ENCODE measurements around the gene SMG6.

DNA sequence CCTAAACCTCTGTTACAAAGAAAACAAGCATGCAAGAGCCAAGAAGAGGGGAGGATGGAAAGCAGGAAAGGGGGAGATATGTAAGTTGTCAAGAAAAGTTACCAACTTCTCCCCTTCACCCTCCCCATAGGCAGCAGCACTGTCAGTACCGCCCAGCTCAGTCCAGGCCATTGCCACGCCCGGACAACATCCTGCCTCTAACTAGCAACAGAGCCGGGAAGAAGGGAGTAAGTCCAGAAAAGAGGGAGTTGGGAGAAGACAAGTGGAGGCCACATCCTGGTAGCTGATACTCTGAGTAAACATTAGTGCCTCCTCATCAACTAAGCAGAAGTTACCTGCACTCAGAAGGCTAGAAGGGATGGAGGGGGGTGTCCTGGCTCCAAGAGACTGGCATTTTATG lies 113.6 kb downstream of the SMG6 start:
- TF ChIP-seq, protein P1, sequence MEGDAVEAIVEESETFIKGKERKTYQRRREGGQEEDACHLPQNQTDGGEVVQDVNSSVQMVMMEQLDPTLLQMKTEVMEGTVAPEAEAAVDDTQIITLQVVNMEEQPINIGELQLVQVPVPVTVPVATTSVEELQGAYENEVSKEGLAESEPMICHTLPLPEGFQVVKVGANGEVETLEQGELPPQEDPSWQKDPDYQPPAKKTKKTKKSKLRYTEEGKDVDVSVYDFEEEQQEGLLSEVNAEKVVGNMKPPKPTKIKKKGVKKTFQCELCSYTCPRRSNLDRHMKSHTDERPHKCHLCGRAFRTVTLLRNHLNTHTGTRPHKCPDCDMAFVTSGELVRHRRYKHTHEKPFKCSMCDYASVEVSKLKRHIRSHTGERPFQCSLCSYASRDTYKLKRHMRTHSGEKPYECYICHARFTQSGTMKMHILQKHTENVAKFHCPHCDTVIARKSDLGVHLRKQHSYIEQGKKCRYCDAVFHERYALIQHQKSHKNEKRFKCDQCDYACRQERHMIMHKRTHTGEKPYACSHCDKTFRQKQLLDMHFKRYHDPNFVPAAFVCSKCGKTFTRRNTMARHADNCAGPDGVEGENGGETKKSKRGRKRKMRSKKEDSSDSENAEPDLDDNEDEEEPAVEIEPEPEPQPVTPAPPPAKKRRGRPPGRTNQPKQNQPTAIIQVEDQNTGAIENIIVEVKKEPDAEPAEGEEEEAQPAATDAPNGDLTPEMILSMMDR (IDR thresholded peaks at IDR 0.05; ENCODE audit: insufficient read depth, low read depth, low read length) = no peak
- no peak for TF ChIP-seq EZH2 (IDR thresholded peaks at IDR 0.05; ENCODE audit: insufficient read depth, low read length)

All from astrocyte (in vitro differentiated cells and primary cell).